Chondrocyte (in vitro differentiated cells): ENCODE measurements around the gene C2orf92. TPM values are rescaled to one million over a fixed set of nuclear protein-coding genes. Genes with fewer than 3 reads are reported as not detected.

Source experiments
- DNase-seq: peaks from one replicate; pipeline ENCODE4 v3.0.0; 2021; ENCODE audit warnings: mixed read lengths, low spot score
- H3K27ac Mint-ChIP-seq: one replicate; pipeline ENCODE4 v1.8.0; 2021; ENCODE audit warnings: mild to moderate bottlenecking, moderate library complexity, mixed read lengths; ENCODE audit not compliant: unreplicated experiment
- H3K27me3 Mint-ChIP-seq: 2 replicates; pipeline ENCODE4 v1.8.0; 2021; ENCODE audit warnings: low read depth, mixed read lengths
- H3K36me3 Mint-ChIP-seq: 2 replicates; pipeline ENCODE4 v1.8.0; 2021; ENCODE audit warnings: low read depth, mixed read lengths
- H3K4me1 Mint-ChIP-seq: 2 replicates; pipeline ENCODE4 v1.8.0; 2021; ENCODE audit warnings: low read depth, mild to moderate bottlenecking, mixed read lengths
- H3K4me3 Mint-ChIP-seq: one replicate; pipeline ENCODE4 v1.8.0; 2021; ENCODE audit warnings: mild to moderate bottlenecking, moderate library complexity, mixed read lengths; ENCODE audit not compliant: unreplicated experiment
- H3K9me3 Mint-ChIP-seq: 2 replicates; pipeline ENCODE4 v1.8.0; 2021; ENCODE audit warnings: low read depth, mixed read lengths
- CTCF ChIP-seq: fragments of 200-600 bp; sonication (generic); IDR thresholded peaks from 2 replicates; pipeline ENCODE4 v1.5.0; 2021; ENCODE audit warnings: antibody characterized with exemption, mild to moderate bottlenecking, moderate library complexity
- total RNA-seq: library from RNA; stranded (reverse); gene quantifications from 3 replicates; pipeline ENCODE4 v1.2.1, GENCODE V29; 2021

The C2orf92 gene
- total RNA-seq, 1 donor from 2014 or later = 8.8 TPM

DNA sequence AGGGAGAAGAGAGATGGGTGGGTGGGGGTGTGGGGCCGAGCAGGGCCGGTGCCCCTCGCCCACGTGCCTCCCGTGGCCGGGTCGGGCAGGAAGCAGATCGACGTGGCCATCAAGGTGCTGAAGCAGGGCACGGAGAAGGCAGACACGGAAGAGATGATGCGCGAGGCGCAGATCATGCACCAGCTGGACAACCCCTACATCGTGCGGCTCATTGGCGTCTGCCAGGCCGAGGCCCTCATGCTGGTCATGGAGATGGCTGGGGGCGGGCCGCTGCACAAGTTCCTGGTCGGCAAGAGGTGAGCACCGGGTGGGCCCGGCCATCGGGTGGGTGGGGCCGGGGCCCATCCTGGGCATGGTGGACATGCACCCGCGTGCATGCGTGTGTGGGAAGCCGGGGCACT, 65.6 kb downstream of the C2orf92 start:
- Mint-ChIP-seq H3K27ac (no peak overlapping the region), H3K4me3 (no peak overlapping the region), H3K4me1 (no peaks in the 10 kb centered on the region), H3K27me3 (no peaks in the 10 kb centered on the region), H3K9me3 (peaks cover 3% of the 10 kb centered on the region), H3K36me3 (peaks cover 3% of the 10 kb centered on the region)
- DNase-seq = no peak
- no peak for TF ChIP-seq CTCF

GRCh38 chr2:97736185-97736584, 66.7 kb downstream of the C2orf92 start:
- Mint-ChIP-seq H3K4me1 (no peaks in the 10 kb centered on the region), H3K9me3 (no peaks in the 10 kb centered on the region), H3K36me3 (peaks cover 3% of the 10 kb centered on the region), H3K4me3 (no peak overlapping the region), H3K27me3 (no peaks in the 10 kb centered on the region), H3K27ac (no peak overlapping the region)
- TF ChIP-seq CTCF = no peak
- no peak for DNase-seq

- Mint-ChIP-seq H3K36me3 (peaks cover 2% of the 10 kb centered on the region), H3K4me1 (no peaks in the 10 kb centered on the region), H3K4me3 (no peak overlapping the region), H3K9me3 (no peaks in the 10 kb centered on the region), H3K27ac (no peak overlapping the region), H3K27me3 (no peaks in the 10 kb centered on the region)
- no peak for TF ChIP-seq CTCF
- DNase-seq = no peak
Observed at GRCh38 chr2:97736608-97737330, 67.3 kb downstream of the C2orf92 start.

- Mint-ChIP-seq H3K4me1 (no peaks in the 10 kb centered on the region), H3K4me3 (no peak overlapping the region), H3K27ac (no peak overlapping the region), H3K27me3 (no peaks in the 10 kb centered on the region), H3K9me3 (no peaks in the 10 kb centered on the region), H3K36me3 (peaks cover 2% of the 10 kb centered on the region)
- no peak for TF ChIP-seq CTCF
- no peak for DNase-seq
Observed at GRCh38 chr2:97737421-97738178, 68.1 kb downstream of the C2orf92 start.

DNA sequence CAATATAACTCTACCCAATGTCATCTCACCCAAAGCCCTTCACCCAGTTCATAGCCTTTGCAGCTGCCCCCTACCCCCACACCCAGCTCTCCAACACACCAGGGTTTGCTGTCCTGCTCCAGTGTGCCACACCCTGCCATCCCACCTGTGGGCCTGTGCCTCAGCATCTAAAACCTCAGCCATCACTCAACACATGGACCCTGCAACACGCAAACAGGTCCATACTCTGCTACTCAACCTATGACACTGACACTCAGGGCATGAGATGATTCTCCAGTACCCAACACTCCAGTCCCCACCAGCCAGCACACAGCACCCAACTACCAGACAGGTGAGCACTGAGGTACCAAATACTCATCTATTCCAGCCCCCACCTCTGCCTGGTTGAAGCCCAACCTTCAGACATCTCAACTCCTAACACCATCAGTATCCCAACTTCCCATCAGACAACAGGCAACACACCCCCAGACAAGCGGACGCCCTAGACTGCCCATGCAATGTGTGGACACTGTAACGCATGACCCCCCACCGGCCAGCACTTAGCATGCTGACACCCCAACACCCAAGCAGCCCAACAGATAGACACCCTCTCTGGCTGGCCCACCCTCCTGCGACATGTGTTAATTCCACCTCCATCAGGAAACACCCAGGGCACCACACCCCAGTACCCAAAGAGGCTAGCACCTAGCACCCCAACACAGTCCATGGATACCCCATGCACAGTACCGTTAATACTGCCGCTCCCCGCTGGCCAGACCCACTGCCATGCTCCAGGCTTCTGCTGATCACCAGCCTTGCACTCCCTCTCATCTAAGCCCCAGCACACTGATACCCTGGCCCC, 68.9 kb downstream of the C2orf92 start:
- no peak overlapping the region for H3K4me3 Mint-ChIP-seq
- no peaks in the 10 kb centered on the region for H3K27me3 Mint-ChIP-seq
- no peak overlapping the region for H3K27ac Mint-ChIP-seq
- TF ChIP-seq CTCF = no peak
- H3K4me1 Mint-ChIP-seq = no peaks in the 10 kb centered on the region
- H3K36me3 Mint-ChIP-seq = peaks cover 2% of the 10 kb centered on the region
- H3K9me3 Mint-ChIP-seq = no peaks in the 10 kb centered on the region
- DNase-seq = no peak
